ENCODE results near the gene BSND.

DNA sequence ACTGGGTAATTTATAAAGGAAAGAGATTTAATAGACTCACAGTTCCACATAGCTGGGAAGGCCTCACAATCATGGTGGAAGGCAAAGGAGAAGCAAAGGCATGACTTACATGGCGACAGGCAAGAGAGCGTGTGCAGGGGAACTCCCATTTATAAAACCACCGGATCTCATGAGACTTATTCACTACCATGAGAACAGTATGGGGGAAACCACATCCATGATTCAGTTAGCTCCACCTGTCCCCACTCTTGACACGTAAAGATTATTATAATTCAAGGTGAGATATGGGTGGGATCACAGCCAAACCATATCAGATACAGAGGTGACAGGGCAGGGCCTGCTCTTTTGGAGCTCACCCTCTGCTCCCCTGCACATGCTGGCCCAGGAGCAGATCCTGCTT lies 49.7 kb upstream of the BSND start:
- TF ChIP-seq FOXM1 (IDR thresholded peaks at IDR 0.05; ENCODE audit: borderline replicate concordance, low read depth) = no peak
- no peak for TF ChIP-seq TAF1 (IDR thresholded peaks at IDR 0.05; ENCODE audit: low read depth)
- no peak for TF ChIP-seq EP300 (IDR thresholded peaks at IDR 0.05; ENCODE audit: borderline replicate concordance)
- TF ChIP-seq NFIC (IDR thresholded peaks at IDR 0.05) = no peak
- no peak for TF ChIP-seq USF1 (IDR thresholded peaks at IDR 0.05)
- TF ChIP-seq CREB1 (IDR thresholded peaks at IDR 0.05; ENCODE audit: low read depth) = no peak
- no peak for TF ChIP-seq CEBPB (IDR thresholded peaks at IDR 0.05)
- TF ChIP-seq, protein P1, sequence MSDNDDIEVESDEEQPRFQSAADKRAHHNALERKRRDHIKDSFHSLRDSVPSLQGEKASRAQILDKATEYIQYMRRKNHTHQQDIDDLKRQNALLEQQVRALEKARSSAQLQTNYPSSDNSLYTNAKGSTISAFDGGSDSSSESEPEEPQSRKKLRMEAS (IDR thresholded peaks at IDR 0.05) = no peak
- TF ChIP-seq YY1 (IDR thresholded peaks at IDR 0.05; ENCODE audit: low read depth) = no peak
- TF ChIP-seq REST (IDR thresholded peaks at IDR 0.05; ENCODE audit: low read depth) = no peak
- no peak for TF ChIP-seq EGR1 (IDR thresholded peaks at IDR 0.05)
